Choroid plexus epithelial cell (primary cell): ENCODE measurements around the gene MYH10.

Experiments
- DNase-seq: peaks from one replicate; pipeline ENCODE4 v3.0.0-alpha.2; 2010; ENCODE audit warnings: low read depth
- H3K4me3 ChIP-seq: 2 replicates; pipeline ENCODE4 v1.5.1; 2011; ENCODE audit warnings: low read depth, mild to moderate bottlenecking, control low read depth, low read length, moderate library complexity
- CTCF ChIP-seq: conservative IDR thresholded peaks from 2 replicates; pipeline ENCODE4 v1.5.1; 2011; ENCODE audit warnings: low read depth, mild to moderate bottlenecking, control low read depth, inconsistent platforms, low read length, moderate library complexity

The MYH10 gene

GRCh38 chr17:8583954-8584353 lies 46.6 kb downstream of the MYH10 start:
- TF ChIP-seq CTCF = no peak
- no peak for DNase-seq
- no peak overlapping the region for H3K4me3 ChIP-seq

GRCh38 chr17:8580952-8581658 lies 49.4 kb downstream of the MYH10 start:
- no peak overlapping the region for H3K4me3 ChIP-seq
- TF ChIP-seq CTCF = no peak
- no peak for DNase-seq

GRCh38 chr17:8577868-8578267 lies 52.7 kb downstream of the MYH10 start:
- TF ChIP-seq CTCF = no peak
- DNase-seq = no peak
- no peak overlapping the region for H3K4me3 ChIP-seq

- H3K4me3 ChIP-seq = no peak overlapping the region
- no peak for DNase-seq
- no peak for TF ChIP-seq CTCF
Measured at GRCh38 chr17:8576559-8577294, 53.8 kb downstream of the MYH10 start.

GRCh38 chr17:8574687-8575086 lies 55.8 kb downstream of the MYH10 start:
- peak; percentile 54 for TF ChIP-seq CTCF
- no peak overlapping the region for H3K4me3 ChIP-seq
- DNase-seq = peak; percentile 43

GRCh38 chr17:8572764-8573163 lies 57.8 kb downstream of the MYH10 start:
- no peak overlapping the region for H3K4me3 ChIP-seq
- TF ChIP-seq CTCF = peak; percentile 52
- peak; percentile 53 for DNase-seq
